WTC11 (cell line): ENCODE results near the gene CCDC71L. TPM values are rescaled to one million over a fixed set of nuclear protein-coding genes. Genes with fewer than 3 reads are reported as not detected.
A peak's percentile ranks its signal among the peaks of the same experiment; 100 is the strongest.

Experiments
- ATAC-seq: fragments of 200-7000 bp; cut with Tn5 transposase; 2 replicates; pipeline ENCODE4 v1.10.0; 2021; ENCODE audit warnings: mild to moderate bottlenecking, moderate library complexity
- CTCF ChIA-PET: fragments of 300-600 bp; sonication (Branson Sonifier 250); formaldehyde crosslinking; loops from one replicate; lab custom pipeline; 2021; ENCODE audit warnings: antibody characterized with exemption; lab: Charles Lee
- POLR2A ChIA-PET: fragments of 350-600 bp; sonication (Branson Sonifier 250); formaldehyde crosslinking; loops from one replicate; lab custom pipeline; 2021; ENCODE audit warnings: antibody characterized with exemption; lab: Charles Lee
- DNase-seq: peaks from one replicate; pipeline ENCODE4 v3.0.0; 2021; ENCODE audit warnings: low spot score
- H3K27ac Mint-ChIP-seq: 2 replicates; pipeline ENCODE4 v1.8.0; 2021; ENCODE audit warnings: mixed read lengths
- H3K27me3 Mint-ChIP-seq: 2 replicates; pipeline ENCODE4 v1.8.0; 2021; ENCODE audit warnings: low read depth, mild to moderate bottlenecking, moderate library complexity, mixed read lengths
- H3K36me3 Mint-ChIP-seq: 2 replicates; pipeline ENCODE4 v1.8.0; 2021; ENCODE audit warnings: mixed read lengths
- H3K4me1 Mint-ChIP-seq: 2 replicates; pipeline ENCODE4 v1.8.0; 2022; ENCODE audit warnings: mixed read lengths
- H3K4me3 Mint-ChIP-seq: 2 replicates; pipeline ENCODE4 v1.8.0; 2021; ENCODE audit warnings: mild to moderate bottlenecking, moderate library complexity, mixed read lengths
- H3K9me3 Mint-ChIP-seq: 2 replicates; pipeline ENCODE4 v1.8.0; 2021; ENCODE audit warnings: mixed read lengths
- ATF1 ChIP-seq: sonication (generic); formaldehyde crosslinking; IDR thresholded peaks from 2 replicates; pipeline ENCODE4 v1.8.1; 2023; ENCODE audit warnings: mild to moderate bottlenecking, moderate library complexity, missing genetic modification reagents
- CREB1 ChIP-seq: sonication (generic); formaldehyde crosslinking; IDR thresholded peaks from 2 replicates; pipeline ENCODE4 v1.8.0; 2023; ENCODE audit warnings: mild to moderate bottlenecking, missing genetic modification reagents
- NFE2L1 ChIP-seq: sonication (generic); formaldehyde crosslinking; IDR thresholded peaks from 2 replicates; pipeline ENCODE4 v1.8.1; 2023; ENCODE audit warnings: missing genetic modification reagents
- NR1H2 ChIP-seq: sonication (generic); formaldehyde crosslinking; IDR thresholded peaks from 2 replicates; pipeline ENCODE4 v1.9.0; 2021; ENCODE audit warnings: mild to moderate bottlenecking, moderate library complexity, missing genetic modification reagents
- SMAD3 ChIP-seq: sonication (generic); formaldehyde crosslinking; IDR thresholded peaks from 2 replicates; pipeline ENCODE4 v1.8.0; 2022; ENCODE audit warnings: missing genetic modification reagents, mild to moderate bottlenecking, borderline replicate concordance
- SOX15 ChIP-seq: fragments of 250-450 bp; sonication (Bioruptor Pico); IDR thresholded peaks from 2 replicates; pipeline ENCODE4 v1.9.0; 2021; ENCODE audit warnings: mild to moderate bottlenecking
- STAT6 ChIP-seq: sonication (generic); formaldehyde crosslinking; conservative IDR thresholded peaks from 2 replicates; pipeline ENCODE4 v1.8.1; 2023; ENCODE audit warnings: mild to moderate bottlenecking, low read depth, missing genetic modification reagents, moderate library complexity
- TEAD4 ChIP-seq: sonication (generic); formaldehyde crosslinking; IDR thresholded peaks from 2 replicates; pipeline ENCODE4 v1.8.0; 2022; ENCODE audit warnings: mild to moderate bottlenecking, missing genetic modification reagents
- ZNF232 ChIP-seq: sonication (generic); formaldehyde crosslinking; IDR thresholded peaks from 2 replicates; pipeline ENCODE4 v1.8.0; 2022; ENCODE audit warnings: mild to moderate bottlenecking, missing genetic modification reagents
- ZNF263 ChIP-seq: sonication (generic); formaldehyde crosslinking; IDR thresholded peaks from 2 replicates; pipeline ENCODE4 v1.8.1; 2022; ENCODE audit warnings: low read depth, mild to moderate bottlenecking, moderate library complexity, missing genetic modification reagents
- total RNA-seq: library from RNA; stranded (reverse); gene quantifications from 3 replicates; pipeline ENCODE4 v1.2.3, GENCODE V29; 2021
- TF ChIP-seq, protein P1 (sequence below): fragments of 250-450 bp; sonication (Bioruptor Pico); IDR thresholded peaks from 2 replicates; pipeline ENCODE4 v1.9.0; 2021; ENCODE audit warnings: mild to moderate bottlenecking, borderline replicate concordance
- TF ChIP-seq, protein P2 (sequence below): sonication (generic); formaldehyde crosslinking; IDR thresholded peaks from 2 replicates; pipeline ENCODE4 v1.8.1; 2022; ENCODE audit warnings: low read depth, missing genetic modification reagents, borderline replicate concordance
- TF ChIP-seq, protein P3 (sequence below): sonication (generic); formaldehyde crosslinking; IDR thresholded peaks from 2 replicates; pipeline ENCODE4 v1.8.1; 2023; ENCODE audit warnings: mild to moderate bottlenecking, missing genetic modification reagents

CCDC71L gene
- total RNA-seq, 1 experiment from 2014 or later: 21.5 TPM

DNA sequence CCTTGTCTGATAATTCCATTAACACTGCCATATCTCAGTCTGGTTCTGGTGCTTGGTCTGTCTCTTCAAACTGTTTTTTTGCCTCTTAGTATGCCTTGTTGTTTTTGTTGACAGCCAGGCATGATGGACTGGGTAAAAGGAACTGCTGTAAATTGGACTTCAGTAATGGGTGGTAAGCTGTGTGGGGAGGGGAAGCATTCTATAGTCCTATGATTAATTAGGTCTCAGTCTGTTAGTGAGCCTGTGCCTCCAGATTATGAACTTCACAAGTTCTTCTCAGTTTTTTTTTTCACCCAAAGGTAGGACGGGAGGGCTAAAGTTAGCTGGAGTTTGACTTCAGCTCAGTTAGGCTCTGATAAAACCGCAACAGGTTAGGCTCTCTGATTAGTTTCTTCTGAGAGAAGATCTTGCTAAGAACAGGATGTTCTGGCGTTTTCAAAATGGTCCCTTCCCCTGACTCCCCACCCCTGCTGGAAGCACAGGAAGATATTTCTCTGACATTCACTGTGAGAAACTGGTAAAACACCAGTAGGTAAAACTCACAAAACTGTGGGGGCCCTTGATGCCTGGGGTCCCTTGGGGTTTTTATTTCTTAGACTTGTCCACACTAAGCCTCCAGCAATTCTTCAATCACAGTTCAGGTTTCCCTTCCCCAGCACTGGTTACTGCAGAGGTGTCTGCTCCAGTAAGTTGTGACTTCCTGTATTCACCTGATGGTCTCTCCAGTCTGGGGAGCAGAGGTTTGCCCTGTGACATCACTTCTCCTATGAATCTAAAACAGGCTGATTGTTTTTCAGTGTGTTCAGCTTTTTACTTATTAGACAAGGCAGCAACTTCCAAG lies 43.3 kb upstream of the CCDC71L start:
- Mint-ChIP-seq H3K4me1 (peaks cover 5% of the 10 kb centered on the region; the same call in 1 of the 2 replicates), H3K9me3 (peaks cover 15% of the 10 kb centered on the region), H3K27me3 (no peaks in the 10 kb centered on the region), H3K27ac (no peak overlapping the region), H3K36me3 (peaks cover 6% of the 10 kb centered on the region), H3K4me3 (no peak overlapping the region)
- DNase-seq (no peak), ATAC-seq (peak; percentile 65)
- CTCF ChIA-PET: no interaction called here
- POLR2A ChIA-PET: no interaction called here
- TF ChIP-seq, protein P1, sequence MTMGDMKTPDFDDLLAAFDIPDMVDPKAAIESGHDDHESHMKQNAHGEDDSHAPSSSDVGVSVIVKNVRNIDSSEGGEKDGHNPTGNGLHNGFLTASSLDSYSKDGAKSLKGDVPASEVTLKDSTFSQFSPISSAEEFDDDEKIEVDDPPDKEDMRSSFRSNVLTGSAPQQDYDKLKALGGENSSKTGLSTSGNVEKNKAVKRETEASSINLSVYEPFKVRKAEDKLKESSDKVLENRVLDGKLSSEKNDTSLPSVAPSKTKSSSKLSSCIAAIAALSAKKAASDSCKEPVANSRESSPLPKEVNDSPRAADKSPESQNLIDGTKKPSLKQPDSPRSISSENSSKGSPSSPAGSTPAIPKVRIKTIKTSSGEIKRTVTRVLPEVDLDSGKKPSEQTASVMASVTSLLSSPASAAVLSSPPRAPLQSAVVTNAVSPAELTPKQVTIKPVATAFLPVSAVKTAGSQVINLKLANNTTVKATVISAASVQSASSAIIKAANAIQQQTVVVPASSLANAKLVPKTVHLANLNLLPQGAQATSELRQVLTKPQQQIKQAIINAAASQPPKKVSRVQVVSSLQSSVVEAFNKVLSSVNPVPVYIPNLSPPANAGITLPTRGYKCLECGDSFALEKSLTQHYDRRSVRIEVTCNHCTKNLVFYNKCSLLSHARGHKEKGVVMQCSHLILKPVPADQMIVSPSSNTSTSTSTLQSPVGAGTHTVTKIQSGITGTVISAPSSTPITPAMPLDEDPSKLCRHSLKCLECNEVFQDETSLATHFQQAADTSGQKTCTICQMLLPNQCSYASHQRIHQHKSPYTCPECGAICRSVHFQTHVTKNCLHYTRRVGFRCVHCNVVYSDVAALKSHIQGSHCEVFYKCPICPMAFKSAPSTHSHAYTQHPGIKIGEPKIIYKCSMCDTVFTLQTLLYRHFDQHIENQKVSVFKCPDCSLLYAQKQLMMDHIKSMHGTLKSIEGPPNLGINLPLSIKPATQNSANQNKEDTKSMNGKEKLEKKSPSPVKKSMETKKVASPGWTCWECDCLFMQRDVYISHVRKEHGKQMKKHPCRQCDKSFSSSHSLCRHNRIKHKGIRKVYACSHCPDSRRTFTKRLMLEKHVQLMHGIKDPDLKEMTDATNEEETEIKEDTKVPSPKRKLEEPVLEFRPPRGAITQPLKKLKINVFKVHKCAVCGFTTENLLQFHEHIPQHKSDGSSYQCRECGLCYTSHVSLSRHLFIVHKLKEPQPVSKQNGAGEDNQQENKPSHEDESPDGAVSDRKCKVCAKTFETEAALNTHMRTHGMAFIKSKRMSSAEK (CRISPR knock-in tag): no peak
- TF ChIP-seq SOX15 (CRISPR knock-in tag) (no peak), ZNF263 (CRISPR knock-in tag) (no peak), ATF1 (CRISPR knock-in tag) (no peak), STAT6 (CRISPR knock-in tag) (no peak), ZNF232 (CRISPR knock-in tag) (no peak), NFE2L1 (CRISPR knock-in tag) (no peak), NR1H2 (CRISPR knock-in tag) (no peak), CREB1 (CRISPR knock-in tag) (no peak), SMAD3 (CRISPR knock-in tag) (no peak), TEAD4 (no peak)
- TF ChIP-seq, protein P2, sequence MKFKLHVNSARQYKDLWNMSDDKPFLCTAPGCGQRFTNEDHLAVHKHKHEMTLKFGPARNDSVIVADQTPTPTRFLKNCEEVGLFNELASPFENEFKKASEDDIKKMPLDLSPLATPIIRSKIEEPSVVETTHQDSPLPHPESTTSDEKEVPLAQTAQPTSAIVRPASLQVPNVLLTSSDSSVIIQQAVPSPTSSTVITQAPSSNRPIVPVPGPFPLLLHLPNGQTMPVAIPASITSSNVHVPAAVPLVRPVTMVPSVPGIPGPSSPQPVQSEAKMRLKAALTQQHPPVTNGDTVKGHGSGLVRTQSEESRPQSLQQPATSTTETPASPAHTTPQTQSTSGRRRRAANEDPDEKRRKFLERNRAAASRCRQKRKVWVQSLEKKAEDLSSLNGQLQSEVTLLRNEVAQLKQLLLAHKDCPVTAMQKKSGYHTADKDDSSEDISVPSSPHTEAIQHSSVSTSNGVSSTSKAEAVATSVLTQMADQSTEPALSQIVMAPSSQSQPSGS (CRISPR knock-in tag): no peak
- TF ChIP-seq, protein P3, sequence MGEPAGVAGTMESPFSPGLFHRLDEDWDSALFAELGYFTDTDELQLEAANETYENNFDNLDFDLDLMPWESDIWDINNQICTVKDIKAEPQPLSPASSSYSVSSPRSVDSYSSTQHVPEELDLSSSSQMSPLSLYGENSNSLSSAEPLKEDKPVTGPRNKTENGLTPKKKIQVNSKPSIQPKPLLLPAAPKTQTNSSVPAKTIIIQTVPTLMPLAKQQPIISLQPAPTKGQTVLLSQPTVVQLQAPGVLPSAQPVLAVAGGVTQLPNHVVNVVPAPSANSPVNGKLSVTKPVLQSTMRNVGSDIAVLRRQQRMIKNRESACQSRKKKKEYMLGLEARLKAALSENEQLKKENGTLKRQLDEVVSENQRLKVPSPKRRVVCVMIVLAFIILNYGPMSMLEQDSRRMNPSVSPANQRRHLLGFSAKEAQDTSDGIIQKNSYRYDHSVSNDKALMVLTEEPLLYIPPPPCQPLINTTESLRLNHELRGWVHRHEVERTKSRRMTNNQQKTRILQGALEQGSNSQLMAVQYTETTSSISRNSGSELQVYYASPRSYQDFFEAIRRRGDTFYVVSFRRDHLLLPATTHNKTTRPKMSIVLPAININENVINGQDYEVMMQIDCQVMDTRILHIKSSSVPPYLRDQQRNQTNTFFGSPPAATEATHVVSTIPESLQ (CRISPR knock-in tag): no peak
